Activated CD8-positive, alpha-beta T cell treated with anti-CD3 and anti-CD28 coated beads for 36 hours (primary cell): ENCODE measurements around the gene SLX4IP. TPM values are rescaled to one million over a fixed set of nuclear protein-coding genes. Genes with fewer than 3 reads are reported as not detected.

Experiments
- ATAC-seq: fragments of 200-7000 bp; cut with Tn5 transposase; one replicate; pipeline ENCODE4 v1.10.0; 2021; ENCODE audit warnings: mild to moderate bottlenecking, moderate library complexity
- CTCF ChIA-PET: fragments of 350-600 bp; sonication (Branson Sonifier 250); formaldehyde crosslinking; loops from one replicate; lab custom pipeline; 2021; ENCODE audit warnings: antibody characterized with exemption; lab: Charles Lee
- POLR2A ChIA-PET: fragments of 350-600 bp; sonication (Branson Sonifier 250); formaldehyde crosslinking; loops from one replicate; lab custom pipeline; 2021; ENCODE audit warnings: antibody characterized with exemption; lab: Charles Lee
- DNase-seq: peaks from one replicate; pipeline ENCODE4 v3.0.0-alpha.2; 2020
- H3K27ac Mint-ChIP-seq: one replicate; pipeline ENCODE4 v1.8.0; 2021; ENCODE audit warnings: mild to moderate bottlenecking, mixed read lengths
- H3K27me3 Mint-ChIP-seq: one replicate; pipeline ENCODE4 v1.8.0; 2021; ENCODE audit warnings: mixed read lengths
- H3K36me3 Mint-ChIP-seq: one replicate; pipeline ENCODE4 v1.8.0; 2021; ENCODE audit warnings: low read depth, mixed read lengths
- H3K4me1 Mint-ChIP-seq: one replicate; pipeline ENCODE4 v1.8.0; 2021; ENCODE audit warnings: low read depth, mixed read lengths
- H3K4me3 Mint-ChIP-seq: one replicate; pipeline ENCODE4 v1.8.0; 2021; ENCODE audit warnings: mild to moderate bottlenecking, moderate library complexity, mixed read lengths
- H3K9me3 Mint-ChIP-seq: one replicate; pipeline ENCODE4 v1.8.0; 2021; ENCODE audit warnings: mixed read lengths
- intact Hi-C: fragments of 100-400 bp; cut with micrococcal nuclease; formaldehyde crosslinking; loops from one replicate; pipeline ENCODE4 v1.10.0; 2022
- total RNA-seq, 2 experiments: library from RNA; stranded (reverse); gene quantifications; one replicate each; pipeline ENCODE4 v1.2.3, GENCODE V29; 2021
- TF ChIP-seq, protein P1 (sequence below): fragments of 200-600 bp; IDR thresholded peaks from one replicate; pipeline ENCODE4 v1.8.0; 2022; ENCODE audit warnings: antibody characterized with exemption, mild to moderate bottlenecking

Gene SLX4IP
- total RNA-seq, 2 experiments from 2014 or later = 6.5 to 7.3 TPM

DNA sequence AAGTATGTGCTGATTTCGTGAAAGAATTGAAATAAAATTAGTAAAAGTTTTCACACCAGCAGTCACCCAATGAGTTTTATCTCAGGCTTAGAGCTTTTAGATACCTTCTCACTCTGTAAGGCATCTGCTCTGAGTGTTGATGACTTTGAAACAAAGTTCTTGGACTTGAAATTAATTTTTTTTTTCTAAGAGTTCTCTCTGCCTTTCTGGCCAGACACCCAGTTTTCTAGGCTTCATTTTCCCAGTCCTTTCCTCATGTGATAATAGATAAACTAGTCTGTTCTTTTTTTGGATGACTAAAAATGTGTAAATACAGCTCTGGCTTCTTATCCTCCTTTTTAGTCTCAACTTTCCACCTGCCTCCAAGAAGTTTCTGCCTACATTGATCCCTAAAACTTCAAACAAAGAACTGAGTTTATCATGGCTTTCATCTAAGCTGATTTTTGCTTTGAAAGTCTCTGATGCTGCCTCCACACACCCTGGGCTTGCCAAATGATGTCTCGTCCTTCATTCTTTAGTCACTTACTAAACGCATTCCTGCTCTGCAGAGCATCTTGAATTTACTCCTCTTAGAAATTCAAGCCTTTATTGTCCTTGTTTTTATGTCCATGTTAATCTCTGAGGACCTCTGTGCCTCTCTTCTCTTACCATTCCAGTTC is 32.7 kb downstream of the SLX4IP start:
- peaks cover 18% of the 10 kb centered on the region for H3K36me3 Mint-ChIP-seq
- ATAC-seq = no peak
- H3K4me3 Mint-ChIP-seq = no peak overlapping the region
- CTCF ChIA-PET = interaction anchor here (1.4 to 1.6 kb wide), 2 partner anchors 15 to 69 kb away, joined by 3 to 5 read pairs; no protein-coding TSS in a partner anchor
- H3K4me1 Mint-ChIP-seq = peaks cover 13% of the 10 kb centered on the region
- H3K27ac Mint-ChIP-seq = no peak overlapping the region
- H3K27me3 Mint-ChIP-seq = no peaks in the 10 kb centered on the region
- intact Hi-C loops = no loop called here
- POLR2A ChIA-PET = no interaction called here
- TF ChIP-seq, protein P1, sequence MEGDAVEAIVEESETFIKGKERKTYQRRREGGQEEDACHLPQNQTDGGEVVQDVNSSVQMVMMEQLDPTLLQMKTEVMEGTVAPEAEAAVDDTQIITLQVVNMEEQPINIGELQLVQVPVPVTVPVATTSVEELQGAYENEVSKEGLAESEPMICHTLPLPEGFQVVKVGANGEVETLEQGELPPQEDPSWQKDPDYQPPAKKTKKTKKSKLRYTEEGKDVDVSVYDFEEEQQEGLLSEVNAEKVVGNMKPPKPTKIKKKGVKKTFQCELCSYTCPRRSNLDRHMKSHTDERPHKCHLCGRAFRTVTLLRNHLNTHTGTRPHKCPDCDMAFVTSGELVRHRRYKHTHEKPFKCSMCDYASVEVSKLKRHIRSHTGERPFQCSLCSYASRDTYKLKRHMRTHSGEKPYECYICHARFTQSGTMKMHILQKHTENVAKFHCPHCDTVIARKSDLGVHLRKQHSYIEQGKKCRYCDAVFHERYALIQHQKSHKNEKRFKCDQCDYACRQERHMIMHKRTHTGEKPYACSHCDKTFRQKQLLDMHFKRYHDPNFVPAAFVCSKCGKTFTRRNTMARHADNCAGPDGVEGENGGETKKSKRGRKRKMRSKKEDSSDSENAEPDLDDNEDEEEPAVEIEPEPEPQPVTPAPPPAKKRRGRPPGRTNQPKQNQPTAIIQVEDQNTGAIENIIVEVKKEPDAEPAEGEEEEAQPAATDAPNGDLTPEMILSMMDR = no peak
- peaks cover 4% of the 10 kb centered on the region for H3K9me3 Mint-ChIP-seq
- no peak for DNase-seq

DNA sequence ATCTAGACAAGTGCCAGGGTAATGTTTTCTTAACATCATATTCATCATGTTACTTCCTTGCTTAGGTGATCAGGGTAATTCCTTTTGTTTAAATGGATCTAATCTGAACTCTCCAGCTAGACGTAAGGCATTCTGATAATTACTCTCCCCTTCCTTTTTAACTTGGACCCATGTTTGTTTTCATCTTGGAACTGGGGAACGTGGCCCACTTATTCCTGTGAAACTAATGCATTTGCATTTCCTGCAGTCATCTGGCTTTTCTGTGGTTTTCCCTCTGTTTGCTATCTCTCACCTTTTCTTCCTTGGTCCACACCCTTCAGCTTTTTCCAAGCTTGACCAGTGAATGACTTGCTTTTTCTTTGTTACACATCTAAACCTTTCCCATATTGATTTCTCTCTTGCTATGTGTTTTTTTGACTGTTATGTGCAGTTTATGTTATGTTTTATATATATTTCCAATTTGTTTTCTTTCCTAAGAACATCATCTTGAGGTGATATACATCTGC is 33.3 kb downstream of the SLX4IP start:
- TF ChIP-seq, protein P1 = no peak
- peaks cover 13% of the 10 kb centered on the region for H3K36me3 Mint-ChIP-seq
- ATAC-seq (no peak), DNase-seq (no peak)
- ChIA-PET POLR2A (no interaction called here), CTCF (interaction anchor here (0.8 to 1.6 kb wide), 3 partner anchors 15 to 68 kb away, joined by 3 to 5 read pairs (median 3); no protein-coding TSS in a partner anchor)
- no peaks in the 10 kb centered on the region for H3K27me3 Mint-ChIP-seq
- intact Hi-C loops = no loop called here
- H3K27ac Mint-ChIP-seq = no peak overlapping the region
- no peak overlapping the region for H3K4me3 Mint-ChIP-seq
- no peaks in the 10 kb centered on the region for H3K9me3 Mint-ChIP-seq
- H3K4me1 Mint-ChIP-seq = peaks cover 11% of the 10 kb centered on the region

DNA sequence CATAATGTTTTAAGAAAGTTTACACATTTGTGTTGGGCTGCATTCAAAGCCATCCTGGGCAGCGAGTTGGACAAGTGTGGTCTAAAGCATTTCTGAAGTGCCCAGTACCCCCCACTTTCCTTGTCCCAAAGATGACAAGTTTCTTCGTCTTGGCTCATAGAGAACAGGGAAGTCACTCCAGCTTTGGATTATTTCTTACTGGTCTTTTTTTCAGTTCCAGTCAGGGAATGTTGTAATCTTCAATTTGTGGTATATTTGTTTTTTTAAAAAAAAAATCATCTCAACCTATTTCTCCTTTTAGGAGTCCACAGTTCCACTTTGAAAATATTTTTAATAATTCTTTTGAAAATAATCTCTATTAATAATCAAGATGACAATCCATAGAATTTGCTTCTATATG is 34.0 kb downstream of the SLX4IP start:
- no peak for ATAC-seq
- Mint-ChIP-seq H3K27me3 (no peaks in the 10 kb centered on the region), H3K4me3 (no peak overlapping the region), H3K9me3 (no peaks in the 10 kb centered on the region), H3K27ac (no peak overlapping the region), H3K36me3 (peaks cover 7% of the 10 kb centered on the region), H3K4me1 (peaks cover 11% of the 10 kb centered on the region)
- ChIA-PET CTCF (interaction anchor here (0.8 to 1.6 kb wide), 3 partner anchors 16 to 68 kb away, joined by 3 to 5 read pairs (median 3); no protein-coding TSS in a partner anchor), POLR2A (no interaction called here)
- no peak for DNase-seq
- intact Hi-C loops = no loop called here
- TF ChIP-seq, protein P1 = no peak

DNA sequence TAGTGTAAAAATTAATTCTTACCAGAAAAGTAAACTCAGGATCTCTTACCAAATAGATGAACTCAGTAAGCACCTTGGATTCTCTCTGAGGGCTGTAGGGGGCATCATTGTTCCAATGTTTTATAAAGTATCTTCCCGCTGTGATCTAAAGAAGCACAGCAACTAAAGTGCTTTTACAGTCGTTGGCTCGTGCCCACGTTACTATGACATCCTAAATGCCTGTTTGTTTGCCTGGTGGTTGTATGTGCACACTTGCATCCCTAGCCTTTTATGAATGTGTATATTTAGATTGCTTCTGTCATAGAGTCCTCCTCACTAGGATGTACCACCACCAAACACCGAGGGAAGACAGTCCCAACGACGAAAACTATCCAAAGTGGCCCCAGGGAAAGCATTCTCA is 34.5 kb downstream of the SLX4IP start:
- Mint-ChIP-seq H3K4me3 (no peak overlapping the region), H3K27me3 (no peaks in the 10 kb centered on the region), H3K4me1 (peaks cover 11% of the 10 kb centered on the region), H3K36me3 (peaks cover 6% of the 10 kb centered on the region), H3K9me3 (no peaks in the 10 kb centered on the region), H3K27ac (no peak overlapping the region)
- CTCF ChIA-PET = no interaction called here
- intact Hi-C loops = no loop called here
- TF ChIP-seq, protein P1 = peak; percentile 67
- ATAC-seq (peak; percentile 42), DNase-seq (peak; percentile 39)
- POLR2A ChIA-PET = no interaction called here

DNA sequence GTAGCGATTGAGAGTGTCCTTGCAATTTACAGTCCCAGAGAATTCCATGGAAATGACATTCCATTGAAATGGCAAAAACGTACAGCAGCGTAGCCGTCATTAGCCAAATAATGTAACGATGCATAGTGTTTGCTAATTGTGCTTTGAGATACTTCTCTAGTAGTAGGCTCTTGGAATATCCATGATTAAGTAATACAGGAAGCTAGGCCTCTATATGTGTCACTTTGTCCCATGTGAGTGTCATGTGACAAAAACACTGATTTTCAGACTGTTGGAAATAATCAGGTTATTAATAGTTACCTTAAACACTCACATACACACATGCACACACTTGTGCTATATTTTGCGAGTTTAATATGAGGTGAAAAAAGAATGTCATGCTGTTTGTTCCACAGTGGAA is 35.2 kb downstream of the SLX4IP start:
- Mint-ChIP-seq H3K27ac (no peak overlapping the region), H3K27me3 (no peaks in the 10 kb centered on the region), H3K9me3 (no peaks in the 10 kb centered on the region), H3K4me1 (peaks cover 16% of the 10 kb centered on the region), H3K4me3 (no peak overlapping the region), H3K36me3 (peaks cover 6% of the 10 kb centered on the region)
- TF ChIP-seq, protein P1 = no peak
- ATAC-seq (no peak), DNase-seq (no peak)
- intact Hi-C loops = no loop called here
- POLR2A ChIA-PET = no interaction called here
- CTCF ChIA-PET = no interaction called here
